Measurements from ENCODE around the gene BCAS4.

The BCAS4 gene

DNA sequence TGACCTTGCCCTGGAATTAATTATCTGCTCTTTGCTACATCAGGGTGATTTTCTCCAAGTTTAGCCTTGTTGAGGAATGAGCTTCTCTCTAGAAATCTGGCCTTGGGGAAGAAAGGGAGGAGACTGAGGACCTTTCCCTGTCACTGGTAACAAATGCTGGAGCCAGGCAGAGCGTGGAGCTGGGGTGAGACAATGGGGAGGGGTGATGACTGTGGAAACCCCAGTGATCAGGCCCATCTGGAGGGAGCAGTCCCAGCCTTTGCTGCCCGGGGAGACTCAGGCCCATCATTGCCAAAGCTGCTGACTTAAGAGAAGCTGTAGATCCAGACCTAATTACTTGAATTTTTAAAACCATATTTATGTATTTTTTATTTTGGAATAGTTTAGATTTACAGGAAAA lies 31.3 kb downstream of the BCAS4 start:
- no peak for DNase-seq

DNA sequence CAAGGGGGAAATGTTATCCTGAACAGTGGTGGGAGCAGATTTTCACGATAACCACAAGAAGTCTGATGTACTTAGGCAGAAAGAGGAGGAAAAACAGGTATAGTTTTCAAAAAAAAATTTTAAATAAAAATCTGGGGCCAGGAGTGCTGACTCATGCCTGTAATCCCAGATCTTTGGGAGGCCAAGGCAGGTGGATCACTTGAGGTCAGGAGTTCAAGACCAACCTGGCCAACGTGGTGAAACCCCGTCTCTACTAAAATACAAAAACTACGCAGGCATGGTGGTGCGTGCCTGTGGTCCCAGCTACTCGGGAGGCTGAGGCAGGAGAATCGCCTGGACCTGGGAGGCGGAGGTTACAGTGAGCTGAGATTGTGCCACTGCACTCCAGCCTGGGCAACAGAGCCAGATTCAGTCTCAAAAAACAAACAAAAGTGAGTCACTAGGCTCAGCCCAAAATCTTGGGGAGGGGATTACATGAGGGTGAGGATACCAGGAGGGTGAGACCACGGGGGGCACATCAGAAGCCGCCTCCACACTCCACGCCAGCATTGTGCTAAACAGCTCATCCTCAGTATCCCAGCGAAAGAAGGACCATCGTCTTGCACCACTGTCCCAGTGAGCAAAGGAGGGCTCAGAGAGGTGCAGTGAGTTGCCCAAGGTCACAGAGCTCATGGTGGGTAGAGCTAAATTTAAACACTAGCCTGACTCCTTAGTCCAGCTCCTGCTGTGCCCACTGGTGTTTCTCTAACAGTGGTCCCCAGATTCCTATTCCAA lies 33.7 kb downstream of the BCAS4 start:
- no peak for DNase-seq

DNA sequence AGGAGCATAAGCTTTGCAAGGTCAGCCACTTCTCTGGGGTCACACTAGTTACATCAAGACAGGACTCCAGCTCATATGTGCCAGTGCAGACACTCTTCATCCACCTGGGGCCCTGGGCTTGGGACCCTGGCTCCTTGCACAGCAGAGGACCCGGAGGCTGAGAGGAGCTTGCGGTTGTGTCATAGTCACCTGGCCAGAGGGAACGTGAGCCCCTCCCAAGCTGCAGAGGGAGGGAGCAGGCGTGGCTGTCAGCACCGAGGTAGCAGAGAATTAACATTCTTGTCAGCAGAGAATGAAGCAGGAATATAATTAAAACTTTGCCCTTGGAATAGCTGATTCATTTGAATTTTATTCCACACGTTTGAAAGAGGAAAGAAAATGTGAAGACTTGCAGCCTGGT lies 36.8 kb downstream of the BCAS4 start:
- DNase-seq = no peak

DNA sequence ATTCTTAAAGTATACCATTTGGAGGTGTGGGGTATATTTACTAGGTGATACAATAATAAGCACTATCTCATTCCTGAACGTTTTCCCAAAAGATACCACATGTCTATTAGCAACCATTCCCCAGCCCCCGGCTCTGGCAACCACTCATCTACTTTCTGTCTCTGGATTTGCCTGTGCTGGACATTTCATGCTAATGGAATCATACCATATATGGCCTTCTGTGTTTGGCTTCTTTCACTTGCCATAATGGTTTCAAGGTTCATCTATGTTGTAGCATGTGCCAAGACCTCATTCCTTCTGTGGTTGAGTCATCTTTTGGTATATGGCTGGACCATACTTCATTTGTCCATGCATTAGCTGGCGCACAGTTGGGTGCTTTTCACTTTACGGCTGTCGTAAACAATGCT lies 39.7 kb downstream of the BCAS4 start:
- DNase-seq = peak; percentile 90

DNA sequence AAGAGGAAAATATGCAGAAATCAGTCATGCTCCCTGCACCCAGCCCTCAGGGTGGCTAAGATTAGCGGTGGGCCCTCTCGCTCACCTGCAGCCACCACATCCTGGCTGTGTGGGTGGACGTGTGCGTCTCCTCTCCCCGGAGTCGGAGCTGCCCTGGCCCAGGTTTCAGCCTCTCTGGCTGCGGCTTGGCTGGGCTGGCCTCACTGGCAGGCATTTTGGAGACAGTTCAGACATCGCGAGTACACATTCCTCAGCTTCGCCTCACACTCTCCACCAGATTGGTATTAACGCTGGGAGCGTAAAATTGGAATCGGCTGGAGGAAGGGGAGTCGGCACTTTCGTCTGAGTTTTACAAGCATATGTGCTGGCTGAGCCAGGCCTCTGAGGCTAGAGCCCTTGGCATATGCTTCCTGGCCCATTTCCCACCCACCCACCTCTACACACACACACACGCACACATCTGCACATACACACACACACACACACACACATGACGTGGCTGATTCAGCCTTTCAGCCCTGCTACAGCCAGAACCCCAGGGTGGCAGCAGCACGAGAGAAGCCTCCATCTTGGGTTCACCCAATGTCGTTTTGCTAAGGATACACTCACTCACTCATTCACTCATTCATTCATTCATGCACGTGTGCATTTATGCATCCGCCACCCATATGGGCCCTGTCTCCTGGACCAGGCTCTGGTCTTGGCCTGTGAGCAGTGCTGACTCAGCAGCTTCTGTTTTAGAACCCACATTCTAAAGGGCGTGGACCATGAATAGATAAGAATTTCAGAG lies 42.9 kb downstream of the BCAS4 start:
- no peak for DNase-seq

DNA sequence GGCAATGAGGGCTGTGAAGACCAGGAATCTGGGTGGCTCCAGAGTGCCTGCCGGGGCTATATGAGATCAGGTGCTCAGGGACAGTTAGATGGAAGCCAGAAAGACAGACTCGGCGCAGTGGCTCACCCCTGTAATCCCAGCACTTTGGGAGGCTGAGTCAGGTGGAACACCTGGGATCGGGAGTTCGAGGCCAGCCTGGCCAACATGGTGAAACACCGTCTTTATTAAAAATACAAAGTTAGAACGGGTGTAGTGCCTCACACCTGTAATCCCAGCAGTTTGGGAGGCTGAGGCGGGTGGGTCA lies 43.4 kb downstream of the BCAS4 start:
- DNase-seq = no peak

DNA sequence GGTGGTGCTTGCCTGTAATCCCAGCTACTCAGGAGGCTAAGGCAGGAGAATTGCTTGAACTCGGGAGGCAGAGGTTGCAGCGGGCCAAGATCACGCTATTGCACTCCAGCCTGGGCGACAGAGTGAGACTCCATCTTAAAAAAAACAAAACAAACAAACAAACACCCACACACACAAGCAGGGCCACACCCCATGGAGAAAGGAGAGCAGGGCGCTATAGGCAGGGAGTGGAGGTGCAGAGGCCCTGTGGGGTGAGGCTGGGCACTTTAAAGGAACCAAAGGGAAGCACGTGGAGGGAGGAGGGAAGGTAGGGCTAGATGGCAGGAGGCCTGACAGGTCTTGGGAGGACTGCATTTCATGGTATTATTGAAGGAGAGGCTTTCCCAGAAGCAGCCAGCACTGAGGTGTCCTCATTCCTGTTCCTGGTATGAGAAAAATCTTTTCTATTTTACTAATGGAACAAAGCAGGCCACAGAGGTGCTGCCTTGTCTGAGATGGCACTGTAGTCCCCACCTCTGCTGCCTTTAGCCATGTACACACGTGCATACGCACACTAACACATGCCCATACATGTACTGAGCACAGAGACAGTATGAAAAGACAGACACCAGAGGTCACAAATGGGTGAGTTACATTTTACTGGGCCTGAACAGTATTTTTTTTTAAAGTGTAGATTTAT lies 44.0 kb downstream of the BCAS4 start:
- no peak for DNase-seq

DNA sequence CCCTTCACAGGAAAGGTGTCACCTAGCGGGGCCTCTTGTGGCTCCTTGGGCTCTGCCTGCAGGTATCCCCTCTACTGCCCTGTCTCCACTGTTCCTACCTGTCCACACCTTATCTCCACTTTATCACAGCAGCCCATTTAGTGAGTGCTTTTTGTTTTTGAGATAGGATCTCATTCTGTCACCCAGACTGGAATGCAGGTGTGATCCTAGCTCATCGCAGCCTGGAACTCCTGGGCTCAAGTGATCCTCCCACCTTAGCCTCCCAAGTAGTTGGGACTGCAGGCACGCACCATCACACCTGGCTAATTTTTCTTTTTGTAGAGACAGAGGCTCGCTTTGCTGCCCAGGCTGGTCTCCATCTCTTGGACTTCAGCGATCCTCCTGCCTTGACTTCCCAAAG lies 48.0 kb downstream of the BCAS4 start:
- no peak for DNase-seq

DNA sequence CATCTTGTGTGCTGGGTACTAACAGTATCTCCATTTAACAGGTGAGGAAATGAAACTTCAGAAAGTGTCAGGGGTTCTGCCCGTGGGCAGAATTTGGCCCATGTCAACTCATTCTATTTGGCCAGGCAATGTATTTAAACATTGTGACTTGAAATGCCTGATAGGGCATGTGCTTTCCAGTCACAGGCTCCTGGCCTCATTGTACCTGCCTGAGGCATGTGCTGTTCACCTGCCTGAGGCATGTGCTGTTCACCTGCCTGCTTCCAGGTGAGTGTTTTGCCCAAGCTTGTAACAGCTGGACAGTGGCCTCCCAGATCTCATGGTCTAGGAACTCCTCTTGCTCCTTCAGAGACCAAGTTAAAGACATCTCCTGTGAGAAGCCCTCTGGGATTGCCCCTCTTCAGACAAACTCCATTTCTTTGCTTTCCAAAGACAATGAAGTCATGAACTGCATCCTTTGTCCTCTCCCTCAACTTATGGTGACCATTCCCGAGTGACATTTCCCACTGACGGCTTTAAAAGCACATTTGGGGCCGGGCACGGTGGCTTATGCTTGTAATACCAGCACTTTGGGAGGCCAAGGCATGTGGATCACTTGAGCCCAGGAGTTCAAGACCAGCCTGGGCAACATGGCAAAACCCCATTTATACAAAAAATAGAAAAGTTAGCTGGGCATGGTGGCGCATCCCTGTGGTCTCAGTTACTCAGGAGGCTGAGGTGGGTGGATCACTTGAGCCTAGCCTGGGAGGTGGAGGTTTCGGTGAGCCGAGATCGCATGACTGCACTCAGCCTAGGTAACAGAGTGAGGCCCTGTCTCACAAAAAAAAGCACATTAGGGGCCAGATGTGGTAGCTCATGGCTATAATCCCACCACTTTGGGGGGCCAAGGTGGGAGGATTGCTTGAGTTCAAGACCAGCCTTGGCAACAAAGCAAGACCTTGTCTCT lies 48.7 kb downstream of the BCAS4 start:
- no peak for DNase-seq

DNA sequence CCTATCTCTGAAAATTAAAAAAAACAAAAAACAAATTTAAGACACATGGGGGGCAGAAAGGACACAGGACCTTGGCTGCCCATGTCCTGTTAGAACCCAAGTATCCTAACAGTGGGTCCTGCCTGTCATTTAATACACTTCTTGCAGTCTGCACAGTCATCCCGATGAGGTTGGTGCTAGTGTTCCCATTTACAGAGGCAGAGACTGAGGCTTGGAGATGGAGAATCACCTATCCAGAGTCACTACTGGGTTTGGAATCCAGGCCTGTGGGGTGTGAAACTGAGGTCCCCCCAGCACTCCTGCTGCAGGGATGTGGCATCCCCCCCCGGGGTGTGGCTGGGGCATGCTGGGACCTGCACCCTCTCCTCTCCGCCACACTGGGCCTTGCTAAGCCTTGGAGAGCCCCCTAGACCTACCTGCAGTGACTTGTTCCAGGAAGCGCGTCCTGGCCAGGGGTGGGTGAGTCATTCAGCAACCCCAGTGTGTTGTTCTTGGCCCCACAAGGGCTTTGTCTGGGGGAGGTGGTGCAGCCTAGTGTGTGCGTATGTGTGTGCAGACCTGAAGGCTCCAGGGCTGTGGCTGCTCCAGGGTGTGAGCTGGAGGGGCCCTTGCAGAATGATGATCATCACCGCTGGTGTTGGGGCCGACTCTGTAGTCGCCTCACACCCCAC lies 49.7 kb downstream of the BCAS4 start:
- DNase-seq = no peak

DNA sequence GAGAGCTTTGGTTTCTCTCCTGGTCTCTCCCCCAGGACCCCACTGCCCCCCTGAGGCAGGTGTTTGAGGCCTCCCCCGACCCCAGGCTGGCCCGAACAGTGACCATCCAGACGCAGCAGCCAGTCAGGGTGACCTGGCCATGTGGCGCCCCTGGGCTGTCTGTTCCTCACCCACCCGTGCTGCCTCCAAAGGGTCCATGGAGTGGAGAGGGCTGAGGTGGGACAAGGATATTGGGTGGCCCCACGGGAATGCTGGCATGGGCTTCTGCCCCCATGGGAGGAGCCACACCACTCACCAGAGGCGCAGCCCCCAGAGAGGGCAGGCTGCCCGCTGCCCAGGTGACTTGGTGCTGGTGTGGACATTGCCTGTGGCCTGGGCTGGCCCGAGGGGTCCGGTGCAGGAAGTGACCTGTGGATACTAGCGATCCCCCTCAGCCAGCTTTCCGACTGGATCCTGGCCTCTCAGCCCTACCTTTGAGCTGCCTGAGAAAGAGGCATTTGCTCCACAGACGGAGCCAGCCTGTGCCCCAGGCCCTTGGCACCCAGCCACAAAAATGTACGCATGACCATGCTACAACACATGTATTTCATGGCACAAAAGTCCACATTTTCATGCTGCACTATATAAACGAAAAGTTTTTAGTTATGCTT lies 50.8 kb downstream of the BCAS4 start:
- DNase-seq = no peak

DNA sequence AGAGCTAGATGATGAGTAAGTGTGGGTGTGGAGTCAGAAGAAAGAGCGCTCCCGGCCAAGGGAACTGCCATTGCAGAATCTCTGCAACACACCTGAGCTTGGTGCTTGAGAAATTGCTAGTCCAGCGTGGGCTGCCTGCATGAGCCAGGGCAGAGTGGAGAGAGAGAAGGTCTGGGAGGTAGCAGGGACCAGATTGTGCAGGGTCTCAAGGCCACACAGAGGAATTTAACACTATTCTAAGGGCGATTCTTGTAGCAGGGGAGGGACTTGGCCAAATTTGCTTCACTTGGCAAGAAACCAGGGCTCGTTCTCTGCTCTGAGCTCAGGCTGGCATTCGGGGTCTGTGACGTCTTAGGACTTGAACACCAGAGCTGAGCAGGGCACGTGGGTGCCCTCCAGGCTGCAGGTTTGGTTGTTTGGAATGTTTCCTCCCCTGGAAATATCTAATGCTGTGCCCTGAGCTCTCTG lies 53.5 kb downstream of the BCAS4 start:
- no peak for DNase-seq

DNA sequence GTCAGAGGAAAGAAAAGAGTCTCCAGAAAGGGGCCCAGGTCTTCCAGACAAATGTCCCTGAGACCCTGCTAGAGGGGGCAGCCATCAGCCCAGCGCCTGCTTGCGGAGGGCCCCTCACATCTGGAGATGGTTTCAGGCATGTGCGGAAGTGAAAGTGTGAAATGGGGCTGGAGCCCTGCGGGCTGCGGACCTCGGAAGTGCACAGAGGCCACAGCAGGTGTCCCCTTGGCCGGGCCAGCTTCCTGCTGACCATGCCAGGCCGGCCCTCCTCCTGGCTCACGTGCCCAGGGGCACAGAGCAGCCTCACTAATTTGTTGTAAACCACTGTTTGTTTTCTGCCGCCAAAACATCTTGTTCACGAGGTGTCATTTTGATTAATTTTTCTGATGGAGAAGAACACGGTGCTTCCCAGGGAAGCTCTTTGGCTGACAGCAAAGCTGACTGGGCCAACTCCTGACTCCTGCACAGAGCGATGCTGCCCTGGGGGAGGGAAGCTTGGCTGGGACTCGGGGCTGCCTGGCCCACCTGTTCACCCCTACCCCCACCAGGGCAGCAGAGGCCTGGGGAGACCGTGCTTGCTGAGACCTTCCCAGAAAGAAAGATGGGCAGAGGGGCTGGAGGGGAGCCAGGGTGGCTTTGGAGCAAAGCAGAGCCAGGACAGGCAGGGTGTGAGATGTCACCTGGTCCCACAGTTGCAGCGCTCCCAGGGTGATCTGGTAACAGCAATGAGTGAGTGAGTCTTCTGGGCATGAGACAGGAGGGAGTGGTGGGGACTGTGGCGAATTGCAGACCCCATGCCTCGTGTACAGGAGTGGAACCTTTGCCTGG lies 54.2 kb downstream of the BCAS4 start:
- DNase-seq = no peak

DNA sequence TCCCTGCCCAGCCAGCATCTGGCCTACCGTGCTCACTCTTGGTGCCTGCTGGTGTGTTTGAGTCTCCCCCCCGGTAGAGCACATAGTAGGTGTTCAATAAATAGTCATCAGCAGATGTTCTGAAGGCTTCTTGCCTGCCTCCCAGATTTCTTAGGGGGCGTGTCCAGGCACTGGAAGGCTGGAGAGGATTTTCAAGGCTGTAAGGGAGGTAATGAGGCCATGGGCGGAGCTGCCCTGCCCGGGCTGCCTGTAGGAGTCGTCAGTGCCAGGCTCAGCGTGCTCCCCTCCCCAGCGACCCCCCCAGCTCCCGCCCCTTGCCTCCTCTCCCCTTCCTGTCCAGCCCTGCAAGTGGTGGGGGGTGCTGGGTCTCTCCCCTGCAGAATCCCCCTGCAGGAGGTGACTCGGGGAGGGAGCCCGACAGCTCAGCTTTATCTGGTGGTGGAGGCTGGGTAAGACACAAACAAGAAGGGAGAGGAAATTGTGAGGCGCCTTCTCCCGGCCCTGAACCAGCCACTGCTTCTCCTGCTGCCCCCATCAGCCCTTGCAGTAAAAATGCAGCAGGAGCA lies 55.9 kb downstream of the BCAS4 start:
- no peak for DNase-seq

DNA sequence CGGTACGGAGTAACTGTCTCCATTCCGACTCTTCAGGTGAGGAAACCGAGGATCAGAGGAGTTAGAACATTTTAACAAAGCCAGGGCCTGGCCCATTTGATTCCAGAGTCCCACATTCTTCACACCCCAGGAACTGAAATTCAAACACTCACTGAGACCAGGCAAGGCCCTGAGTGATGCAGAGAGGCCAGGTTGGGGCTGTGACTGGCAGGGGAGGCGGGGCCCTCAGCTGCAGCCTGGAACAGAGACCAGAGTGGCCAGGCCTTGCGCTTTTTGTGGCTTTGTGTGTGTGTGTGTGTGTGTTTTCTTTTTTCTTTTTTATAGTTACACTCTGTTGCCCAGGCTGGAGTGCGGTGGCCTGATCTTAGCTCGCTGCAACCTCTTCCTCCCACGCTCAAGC lies 57.2 kb downstream of the BCAS4 start:
- DNase-seq = no peak

DNA sequence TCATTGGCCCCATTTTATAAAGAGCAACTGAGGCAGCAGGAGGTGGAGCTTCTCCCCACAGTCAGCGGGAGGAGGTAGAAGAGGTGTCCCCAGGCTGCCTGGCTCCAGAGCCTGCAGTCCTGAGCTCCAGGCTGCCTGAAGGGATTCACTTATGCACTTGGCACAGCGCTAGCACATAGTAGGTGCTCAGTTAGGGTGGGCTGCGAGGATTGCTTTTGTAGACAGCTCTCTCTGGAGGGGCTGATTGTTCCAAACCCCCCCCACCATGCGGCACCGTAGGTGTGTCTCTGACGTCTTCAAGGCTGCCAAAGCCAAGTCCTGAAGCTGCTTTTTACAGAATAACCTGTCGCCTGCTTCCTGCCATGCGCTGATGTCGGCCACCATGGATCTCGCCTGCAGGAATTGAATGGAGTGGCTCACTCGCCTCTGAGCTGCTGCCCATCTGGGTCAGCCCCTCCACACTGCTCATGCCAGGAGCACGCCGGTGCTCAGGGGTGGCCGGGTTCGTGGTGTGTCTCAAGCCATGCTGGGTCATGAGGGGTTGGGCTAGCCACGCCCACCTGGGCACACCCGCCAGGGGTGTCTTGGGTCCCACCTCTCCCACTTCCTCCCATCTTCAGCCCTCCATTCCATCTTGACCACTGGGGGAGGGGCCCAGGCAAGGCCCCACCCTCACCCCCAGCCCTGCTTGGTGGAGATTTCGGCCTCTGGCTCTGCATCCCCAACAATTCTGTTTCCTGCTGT lies 59.8 kb downstream of the BCAS4 start:
- DNase-seq = no peak

DNA sequence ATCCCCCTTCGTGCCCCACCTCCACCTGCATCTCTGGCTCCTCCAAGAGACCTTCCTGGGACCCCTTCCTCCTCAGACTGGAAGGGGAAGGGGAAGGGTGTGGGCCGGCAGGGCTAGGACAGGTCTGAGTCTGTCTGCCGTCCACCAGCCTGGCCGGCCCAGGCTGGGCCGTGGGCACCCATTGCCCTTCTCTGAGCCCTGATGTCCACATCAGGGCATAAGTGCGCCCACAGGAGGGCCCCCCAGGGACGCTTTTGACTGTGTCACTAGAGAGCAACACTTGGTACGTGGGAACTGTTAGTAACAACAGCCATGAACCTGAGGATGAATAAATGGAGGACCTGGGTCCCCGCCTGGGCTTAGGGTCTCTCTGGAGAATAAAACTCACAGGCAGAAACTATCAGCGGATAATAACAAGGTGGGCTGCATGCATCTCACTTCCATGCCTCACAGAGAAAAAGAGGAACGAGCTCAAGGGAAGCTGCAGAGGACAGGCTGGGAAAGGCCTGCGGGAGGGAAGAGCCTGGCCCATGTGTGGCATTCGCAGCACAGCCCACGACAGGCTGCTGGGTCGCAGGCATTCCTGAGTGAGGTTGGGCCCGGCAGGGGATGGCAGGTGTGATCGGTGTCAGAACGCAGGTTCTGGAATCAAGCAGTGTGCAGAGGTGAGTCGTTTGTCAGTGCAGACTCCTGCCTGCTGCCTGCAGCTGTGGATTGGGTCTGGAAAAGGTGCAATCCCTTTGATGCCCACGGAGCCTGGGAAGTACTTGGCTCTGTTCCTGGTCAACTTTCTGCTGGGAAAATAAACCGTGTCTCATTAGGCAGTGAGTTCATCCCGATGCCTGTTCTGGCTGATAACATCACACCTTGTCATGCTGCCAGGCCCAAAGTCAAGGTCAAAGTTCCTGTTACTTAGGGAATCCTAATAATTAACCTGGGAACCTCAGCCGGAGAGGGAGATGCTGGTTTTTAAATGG lies 60.9 kb downstream of the BCAS4 start:
- DNase-seq = no peak

DNA sequence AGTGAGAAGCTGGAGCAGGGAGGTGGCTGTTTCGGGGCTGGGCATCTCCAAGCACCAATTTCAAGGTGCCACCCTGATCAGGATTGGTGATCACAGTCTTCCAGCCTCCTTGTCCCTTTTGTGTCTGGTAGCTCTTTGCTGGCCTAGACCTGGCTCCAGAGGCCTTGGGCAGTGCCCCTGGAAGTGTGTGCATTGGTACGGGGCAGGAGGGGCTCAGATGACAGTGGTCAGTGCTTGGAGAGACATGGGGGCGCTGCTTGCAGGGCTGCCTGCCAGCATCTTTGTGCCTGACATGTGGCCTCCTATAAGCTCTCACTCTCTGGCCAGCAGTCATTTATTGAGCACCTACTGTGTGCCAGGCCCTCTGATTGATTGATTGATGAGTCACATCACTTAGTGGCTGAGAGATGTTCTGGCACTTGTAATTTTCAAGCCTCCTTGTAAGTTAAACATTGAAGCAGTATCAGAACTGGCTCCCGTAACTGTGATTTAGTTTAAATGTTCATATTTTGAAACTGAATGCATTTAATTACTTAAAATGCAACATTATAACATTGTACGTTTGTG lies 61.7 kb downstream of the BCAS4 start:
- DNase-seq = no peak
